ENCODE data around the gene SPTBN5. TPM values are rescaled to one million over a fixed set of nuclear protein-coding genes. Genes with fewer than 3 reads are reported as not detected.

Gene SPTBN5
- total RNA-seq, 1 experiment from 2014 or later, result 1.2 TPM

GRCh38 chr15:41827290-41827879 lies 66.5 kb downstream of the SPTBN5 start (continued):
- TF ChIP-seq FOXP4 (CRISPR knock-in tag; IDR thresholded peaks at IDR 0.05) (0 out of 2 replicates have a peak, but pooled peaks have one; percentile 32), ATF6 (CRISPR knock-in tag; IDR thresholded peaks at IDR 0.05) (no peak), TP53 (CRISPR knock-in tag; IDR thresholded peaks at IDR 0.05) (no peak), KAT7 (CRISPR knock-in tag; IDR thresholded peaks at IDR 0.05; ENCODE audit: borderline replicate concordance) (no peak), CREM (CRISPR knock-in tag; IDR thresholded peaks at IDR 0.05) (no peak), PREB (CRISPR knock-in tag; IDR thresholded peaks at IDR 0.05; ENCODE audit: borderline replicate concordance) (no peak), ZNF425 (CRISPR knock-in tag; conservative IDR thresholded peaks at IDR 0.05) (no peak), FOXP1 (CRISPR knock-in tag; IDR thresholded peaks at IDR 0.05; ENCODE audit: borderline replicate concordance) (0 out of 2 replicates have a peak, but pooled peaks have one; percentile 19), FOXK1 (CRISPR knock-in tag; IDR thresholded peaks at IDR 0.05) (no peak), ATF2 (CRISPR knock-in tag; IDR thresholded peaks at IDR 0.05; ENCODE audit: borderline replicate concordance, low read depth) (no peak), PRRX2 (CRISPR knock-in tag; IDR thresholded peaks at IDR 0.05) (no peak), EMX1 (CRISPR knock-in tag; IDR thresholded peaks at IDR 0.05) (no peak), HMGXB4 (CRISPR knock-in tag; IDR thresholded peaks at IDR 0.05) (no peak)
